PC-9 (cell line): ENCODE data around the gene NOC3L. TPM values are rescaled to one million over a fixed set of nuclear protein-coding genes. Genes with fewer than 3 reads are reported as not detected.

ENCODE experiments used
- BruUV-seq: library from RNA; stranded (reverse); fragments of 400-500 nt; replicated peaks from 2 replicates; lab custom pipeline; 2021; lab: Mats Ljungman, UMichigan
- CTCF ChIA-PET: fragments of 300-600 bp; sonication (Branson Sonifier 250); formaldehyde crosslinking; loops from one replicate; lab custom pipeline; 2022; ENCODE audit warnings: antibody characterized with exemption; lab: Charles Lee
- POLR2A ChIA-PET: fragments of 300-600 bp; sonication (Branson Sonifier 250); formaldehyde crosslinking; loops from one replicate; lab custom pipeline; 2022; ENCODE audit warnings: antibody characterized with exemption; ENCODE audit not compliant: unreplicated experiment; lab: Charles Lee
- DNase-seq, 2 experiments: peaks; one replicate each; pipeline versions ENCODE4 v3.0.0 to v3.0.0-alpha.2; 2015 to 2022; ENCODE audit warnings: mixed read lengths in 1 of 2
- H2AFZ ChIP-seq: fragments of 200-600 bp; sonication (generic); 2 replicates; pipeline ENCODE4 v1.8.1; 2017; ENCODE audit warnings: antibody characterized with exemption
- H3F3A ChIP-seq: fragments of 200-600 bp; sonication (generic); 2 replicates; pipeline ENCODE4 v1.8.1; 2017; ENCODE audit warnings: antibody characterized with exemption, mild to moderate bottlenecking, low read depth; ENCODE audit not compliant: insufficient read depth
- H3K27ac ChIP-seq: fragments of 200-600 bp; sonication (generic); 2 replicates; pipeline ENCODE4 v1.6.1; 2016; ENCODE audit warnings: mixed run types
- H3K27me3 ChIP-seq: fragments of 200-600 bp; sonication (generic); 2 replicates; pipeline ENCODE4 v1.6.1; 2016; ENCODE audit warnings: low read depth, mixed run types; ENCODE audit not compliant: insufficient read depth
- H3K36me3 ChIP-seq: fragments of 200-600 bp; sonication (generic); 2 replicates; pipeline ENCODE4 v1.6.1; 2016; ENCODE audit warnings: low read depth, mixed run types
- H3K4me1 ChIP-seq: fragments of 200-600 bp; sonication (generic); replicated peaks from 2 replicates; pipeline ENCODE4 v1.6.1; 2016; ENCODE audit warnings: mixed run types; ENCODE audit not compliant: insufficient read depth
- H3K4me2 ChIP-seq: fragments of 200-600 bp; sonication (generic); 2 replicates; pipeline ENCODE4 v1.6.1; 2017; ENCODE audit warnings: mixed run types
- H3K4me3 ChIP-seq: fragments of 200-600 bp; sonication (generic); 2 replicates; pipeline ENCODE4 v1.6.1; 2016; ENCODE audit warnings: mixed run types
- H3K79me2 ChIP-seq: fragments of 200-600 bp; sonication (generic); 2 replicates; pipeline ENCODE4 v1.6.1; 2017; ENCODE audit warnings: low read depth, mixed run types
- H3K9me2 ChIP-seq: fragments of 200-600 bp; sonication (generic); 2 replicates; pipeline ENCODE4 v1.8.1; 2017; ENCODE audit warnings: mild to moderate bottlenecking; ENCODE audit not compliant: insufficient read depth
- H3K9me3 ChIP-seq: fragments of 200-600 bp; sonication (generic); 2 replicates; pipeline ENCODE4 v1.8.1; 2016; ENCODE audit warnings: low read depth; ENCODE audit not compliant: insufficient read depth
- H4K20me1 ChIP-seq: fragments of 200-600 bp; sonication (generic); 2 replicates; pipeline ENCODE4 v1.8.1; 2017; ENCODE audit not compliant: insufficient read depth
- EZH2 ChIP-seq: fragments of 200-600 bp; sonication (generic); IDR thresholded peaks from 2 replicates; pipeline ENCODE4 v1.8.0; 2017; ENCODE audit warnings: antibody characterized with exemption, low read depth
- intact Hi-C: fragments of 100-400 bp; cut with micrococcal nuclease; formaldehyde crosslinking; loops from one replicate; pipeline ENCODE4 v1.10.0; 2022; ENCODE audit not compliant: unreplicated experiment
- total RNA-seq: library from RNA; stranded (reverse); gene quantifications from 2 replicates; pipeline ENCODE4 v1.2.3, GENCODE V29; 2021
- TF ChIP-seq, protein P1 (sequence below): fragments of 200-600 bp; sonication (generic); conservative IDR thresholded peaks from 2 replicates; pipeline ENCODE4 v1.6.1; 2017; ENCODE audit warnings: mixed run types, antibody characterized with exemption, mild to moderate bottlenecking, moderate library complexity

The NOC3L gene
- total RNA-seq, 1 experiment from 2014 or later: 17.7 TPM

DNA sequence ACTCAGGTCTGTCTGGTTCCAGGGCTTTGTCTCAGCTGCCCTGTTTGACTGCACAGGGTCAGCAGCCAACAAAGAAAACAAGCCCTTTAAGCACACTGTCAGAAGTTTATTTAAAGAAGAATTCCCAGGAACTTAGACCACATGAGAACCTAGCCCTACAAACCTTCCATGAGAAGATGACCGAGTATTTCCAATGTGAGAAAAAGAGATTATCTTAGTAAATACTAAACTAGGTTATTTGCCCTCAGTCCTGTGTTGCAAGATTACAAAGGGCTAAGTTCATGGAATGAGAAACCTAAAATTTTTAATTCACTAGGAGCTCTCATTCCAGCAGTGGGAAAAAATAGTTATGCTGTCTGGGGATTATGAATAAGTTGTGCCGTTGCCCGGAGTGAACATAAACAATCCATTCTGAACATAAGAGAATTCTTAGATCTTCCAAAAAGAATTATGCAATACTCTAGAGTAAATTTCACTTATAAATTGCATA, 46.7 kb downstream of the NOC3L start:
- no peaks in the 10 kb centered on the region for H3K9me2 ChIP-seq
- no peak overlapping the region for H3K4me2 ChIP-seq
- CTCF ChIA-PET: no interaction called here
- no peak overlapping the region for H2AFZ ChIP-seq
- intact Hi-C loops: no loop called here
- TF ChIP-seq EZH2: no peak
- TF ChIP-seq, protein P1, sequence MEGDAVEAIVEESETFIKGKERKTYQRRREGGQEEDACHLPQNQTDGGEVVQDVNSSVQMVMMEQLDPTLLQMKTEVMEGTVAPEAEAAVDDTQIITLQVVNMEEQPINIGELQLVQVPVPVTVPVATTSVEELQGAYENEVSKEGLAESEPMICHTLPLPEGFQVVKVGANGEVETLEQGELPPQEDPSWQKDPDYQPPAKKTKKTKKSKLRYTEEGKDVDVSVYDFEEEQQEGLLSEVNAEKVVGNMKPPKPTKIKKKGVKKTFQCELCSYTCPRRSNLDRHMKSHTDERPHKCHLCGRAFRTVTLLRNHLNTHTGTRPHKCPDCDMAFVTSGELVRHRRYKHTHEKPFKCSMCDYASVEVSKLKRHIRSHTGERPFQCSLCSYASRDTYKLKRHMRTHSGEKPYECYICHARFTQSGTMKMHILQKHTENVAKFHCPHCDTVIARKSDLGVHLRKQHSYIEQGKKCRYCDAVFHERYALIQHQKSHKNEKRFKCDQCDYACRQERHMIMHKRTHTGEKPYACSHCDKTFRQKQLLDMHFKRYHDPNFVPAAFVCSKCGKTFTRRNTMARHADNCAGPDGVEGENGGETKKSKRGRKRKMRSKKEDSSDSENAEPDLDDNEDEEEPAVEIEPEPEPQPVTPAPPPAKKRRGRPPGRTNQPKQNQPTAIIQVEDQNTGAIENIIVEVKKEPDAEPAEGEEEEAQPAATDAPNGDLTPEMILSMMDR: no peak
- no peaks in the 10 kb centered on the region for H3K36me3 ChIP-seq
- H3K4me1 ChIP-seq: no peaks in the 10 kb centered on the region
- H3K4me3 ChIP-seq: no peak overlapping the region
- no peaks in the 10 kb centered on the region; the same call in 1 of the 2 replicates for H4K20me1 ChIP-seq
- H3K9me3 ChIP-seq: no peaks in the 10 kb centered on the region
- DNase-seq: no peak
- POLR2A ChIA-PET: no interaction called here
- H3K27me3 ChIP-seq: no peaks in the 10 kb centered on the region
- H3F3A ChIP-seq: 0 out of 2 replicates have a peak, but pooled peaks cover 5% of the 10 kb centered on the region
- H3K79me2 ChIP-seq: no peaks in the 10 kb centered on the region
- no peak overlapping the region for H3K27ac ChIP-seq
- no TSS peak for BruUV-seq

DNA sequence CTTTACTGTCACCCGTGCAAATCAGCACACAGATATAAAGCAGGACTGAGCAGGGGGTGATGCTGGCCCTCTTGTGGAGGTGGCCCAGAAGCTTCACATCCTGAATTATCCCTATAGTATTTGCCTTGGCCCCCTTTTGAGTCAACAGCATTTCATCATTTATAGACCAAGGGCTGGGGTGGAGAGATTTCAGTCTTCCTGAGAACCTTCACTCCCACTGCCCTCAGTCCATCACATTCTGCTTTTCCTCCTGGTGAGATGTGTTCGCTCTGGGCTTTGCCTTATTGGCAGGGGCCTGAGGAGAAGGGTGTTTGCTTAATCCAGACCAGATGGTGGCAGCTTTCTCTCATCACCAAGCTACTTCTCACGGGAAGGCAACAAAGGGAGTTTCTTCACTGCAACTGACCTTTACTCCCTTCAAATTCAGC, 47.7 kb downstream of the NOC3L start:
- H3K27me3 ChIP-seq: no peaks in the 10 kb centered on the region
- POLR2A ChIA-PET: interaction anchor here (0.5 kb wide), 1 partner anchor 25 kb away, joined by 10 read pairs; no protein-coding TSS in a partner anchor
- BruUV-seq: no TSS peak

DNA sequence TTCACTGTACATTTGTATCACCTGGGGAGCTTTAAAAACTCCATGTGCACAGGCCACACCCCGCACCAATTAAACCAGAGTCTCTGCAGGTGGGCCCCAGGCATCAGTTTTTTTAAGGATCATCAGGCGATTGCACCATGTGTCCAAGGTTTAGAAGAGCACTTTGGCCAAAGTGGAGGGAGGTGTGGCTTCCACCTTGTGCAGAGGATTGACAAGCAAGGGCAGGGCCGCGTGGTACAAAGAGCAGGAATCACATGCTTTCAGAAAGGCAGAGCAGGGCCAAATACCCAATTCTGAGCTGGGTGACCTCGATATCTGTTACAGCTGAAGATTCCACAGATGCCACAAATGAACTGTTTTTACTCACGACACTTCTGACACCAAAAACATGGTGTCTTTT, 52.4 kb downstream of the NOC3L start:
- Histone ChIP-seq H3K4me2 (no peak overlapping the region), H4K20me1 (no peaks in the 10 kb centered on the region), H3K4me3 (no peak overlapping the region), H3K27ac (no peak overlapping the region), H3K9me2 (no peaks in the 10 kb centered on the region), H3K36me3 (no peaks in the 10 kb centered on the region), H3K79me2 (no peaks in the 10 kb centered on the region), H3F3A (no peaks in the 10 kb centered on the region), H2AFZ (no peak overlapping the region), H3K9me3 (no peaks in the 10 kb centered on the region), H3K27me3 (no peaks in the 10 kb centered on the region), H3K4me1 (no peaks in the 10 kb centered on the region)
- ChIA-PET POLR2A (no interaction called here), CTCF (interaction anchor here (0.8 kb wide), 1 partner anchor 394 kb away, joined by 3 read pairs; no protein-coding TSS in a partner anchor)
- intact Hi-C loops: no loop called here
- no TSS peak for BruUV-seq
- DNase-seq: no peak
- TF ChIP-seq EZH2: no peak
- TF ChIP-seq, protein P1: no peak

More for the DNA sequence above, 47.7 kb downstream of the NOC3L start:
- no peaks in the 10 kb centered on the region for H3K79me2 ChIP-seq
- H3K36me3 ChIP-seq: no peaks in the 10 kb centered on the region
- H3F3A ChIP-seq: no peaks in the 10 kb centered on the region
- DNase-seq: no peak
- no peaks in the 10 kb centered on the region for H3K9me3 ChIP-seq
- no peaks in the 10 kb centered on the region for H3K9me2 ChIP-seq
- H3K4me2 ChIP-seq: no peak overlapping the region
- intact Hi-C loops: no loop called here
- H3K27ac ChIP-seq: no peak overlapping the region
- H4K20me1 ChIP-seq: no peaks in the 10 kb centered on the region
- CTCF ChIA-PET: no interaction called here
- no peak for TF ChIP-seq EZH2
- TF ChIP-seq, protein P1: no peak
- H2AFZ ChIP-seq: no peak overlapping the region
- H3K4me1 ChIP-seq: no peaks in the 10 kb centered on the region
- no peak overlapping the region for H3K4me3 ChIP-seq
